Stimulated activated CD4-positive, alpha-beta T cell treated with anti-CD3 and anti-CD28 coated beads, Interleukin-4, amount 100 ng/mL, for 1 hour (primary cell): Measurements from ENCODE around the gene PCSK5.
"Not testable (repeated sequence)": the region's sequence is repeated elsewhere in the genome, so short reads cannot be mapped to it uniquely, and the experiment has no call there.

Experiments used
- DNase-seq: peaks from one replicate; pipeline ENCODE4 v3.0.0-alpha.2; 2020

PCSK5 gene

DNA sequence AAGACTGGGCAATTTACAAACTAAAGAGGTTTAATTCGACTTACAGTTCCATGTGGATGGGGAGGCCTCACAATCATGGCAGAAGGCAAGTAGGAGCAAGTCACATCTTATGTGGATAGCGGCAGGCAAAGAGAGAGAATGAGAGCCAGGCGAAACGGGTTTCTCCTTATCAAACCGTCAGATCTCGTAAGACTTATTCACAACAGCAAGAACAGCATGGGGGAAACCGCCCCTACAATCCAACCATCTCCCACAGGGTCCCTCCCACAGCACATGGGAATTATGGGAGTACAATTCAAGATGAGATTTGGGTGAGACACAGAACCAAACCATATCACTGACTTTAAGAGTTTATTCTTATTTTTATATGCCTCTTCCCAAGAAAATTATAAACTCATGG lies 443.5 kb downstream of the PCSK5 start:
- no peak for DNase-seq

DNA sequence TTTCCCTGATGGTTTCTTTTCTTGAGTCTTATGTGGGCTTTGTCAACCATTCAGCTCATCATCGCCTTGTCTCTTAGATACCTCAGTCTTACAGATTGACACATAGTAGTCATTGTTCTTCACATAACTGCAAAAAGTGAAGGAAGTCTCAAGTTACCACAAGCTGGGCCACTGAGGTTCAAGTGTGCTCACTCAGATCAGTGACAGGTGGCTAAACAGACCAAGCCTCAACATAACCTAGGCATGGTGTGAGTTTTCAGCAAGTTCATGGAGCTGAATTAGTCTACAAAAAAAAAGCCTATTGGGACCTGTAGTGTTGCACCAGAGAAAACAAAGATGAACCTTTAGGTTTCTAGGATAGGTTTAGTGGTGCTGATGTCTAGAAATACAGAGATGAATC lies 445.6 kb downstream of the PCSK5 start:
- no peak for DNase-seq

GRCh38 chr9:76338418-76338817 lies 447.9 kb downstream of the PCSK5 start:
- DNase-seq = no peak

- no peak for DNase-seq
These were observed 451.1 kb downstream of the PCSK5 start for GRCh38 chr9:76341616-76342015.

DNA sequence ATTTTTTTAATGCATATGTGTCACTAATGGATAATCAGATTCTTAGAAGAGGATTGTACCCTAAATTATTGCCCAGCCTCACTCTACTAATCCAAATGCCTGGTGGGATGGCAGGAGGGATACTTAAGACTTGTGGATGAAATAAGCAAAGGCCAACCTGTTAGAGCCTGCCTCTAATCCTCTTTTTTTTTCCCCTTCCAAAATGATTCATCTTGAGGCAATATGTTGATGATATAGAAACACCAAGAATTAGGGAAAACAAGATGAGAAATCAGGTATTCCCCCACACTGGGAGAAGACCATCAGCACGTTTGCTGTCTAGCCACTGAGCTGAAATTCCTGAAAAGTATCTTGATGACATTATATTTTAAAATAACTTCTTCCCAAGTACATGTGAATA lies 451.7 kb downstream of the PCSK5 start:
- DNase-seq = no peak

- no peak for DNase-seq
These were observed 452.4 kb downstream of the PCSK5 start for GRCh38 chr9:76342858-76343257.

DNA sequence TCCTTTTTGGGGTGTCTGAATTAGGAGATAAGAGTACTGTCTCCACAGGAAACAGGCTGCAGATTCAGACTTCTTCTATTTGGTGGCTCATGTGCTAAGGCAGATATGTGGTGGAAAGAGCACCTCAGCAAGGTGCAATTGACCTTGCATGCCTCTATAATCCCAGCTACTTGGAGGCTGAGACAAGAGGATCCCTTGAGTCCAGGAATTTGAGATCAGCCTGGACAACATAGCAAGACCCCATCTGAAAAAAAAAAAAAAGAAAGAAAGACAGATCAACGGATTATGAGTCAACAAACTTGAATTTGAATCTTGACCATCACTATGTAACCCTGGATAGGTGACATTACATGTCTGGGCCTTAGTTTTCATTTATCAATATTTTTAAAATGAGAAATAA lies 459.4 kb downstream of the PCSK5 start:
- DNase-seq = no peak

DNA sequence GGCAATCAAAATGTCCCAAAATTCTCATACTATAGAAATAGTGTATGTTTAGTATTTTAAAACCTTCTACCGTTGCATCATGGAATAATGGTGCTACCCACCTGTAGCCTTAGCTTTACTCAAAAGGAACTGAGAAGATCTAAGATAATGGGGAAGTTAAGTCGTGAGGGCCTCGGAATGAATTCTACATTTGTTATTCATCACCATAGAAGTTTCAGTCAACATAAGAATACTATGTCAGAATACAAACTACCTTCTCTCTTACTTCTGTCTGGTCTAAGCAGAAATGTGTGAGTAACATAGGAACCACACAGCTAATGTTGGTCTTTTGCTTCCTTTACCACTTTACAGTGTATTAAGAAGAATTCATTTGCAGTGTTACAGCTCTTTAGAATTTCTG lies 460.5 kb downstream of the PCSK5 start:
- DNase-seq = no peak

- DNase-seq = no peak
These were observed 461.6 kb downstream of the PCSK5 start for GRCh38 chr9:76352026-76352620.

- no peak for DNase-seq
These were observed 462.8 kb downstream of the PCSK5 start for GRCh38 chr9:76353280-76353679.

- DNase-seq = no peak
These were observed 463.7 kb downstream of the PCSK5 start for GRCh38 chr9:76354221-76354620.

- no peak for DNase-seq
These were observed 465.4 kb downstream of the PCSK5 start for GRCh38 chr9:76355886-76356285.

DNA sequence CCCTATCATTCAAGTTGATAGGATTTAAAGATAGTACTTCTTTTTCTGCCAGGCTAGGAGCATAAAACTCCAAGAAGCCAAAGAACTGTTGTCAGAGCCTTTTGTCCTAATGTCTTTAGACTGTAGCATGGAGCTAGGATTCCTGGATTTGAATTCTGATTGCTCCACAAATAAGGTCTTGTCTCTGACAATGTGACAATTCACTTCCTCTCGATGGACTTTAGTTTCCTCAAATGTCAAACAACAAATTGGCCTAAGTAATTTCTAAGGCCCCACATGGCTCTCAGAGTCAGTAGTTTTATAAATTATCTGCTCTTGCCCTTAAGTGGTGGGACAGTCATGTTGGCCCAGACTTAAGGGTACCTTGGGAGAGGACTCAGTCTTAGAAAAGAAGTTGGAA lies 467.1 kb downstream of the PCSK5 start:
- DNase-seq = no peak

- DNase-seq = no peak
These were observed 468.3 kb downstream of the PCSK5 start for GRCh38 chr9:76358628-76359280.

- no peak for DNase-seq
These were observed 468.9 kb downstream of the PCSK5 start for GRCh38 chr9:76359365-76359764.

- DNase-seq = no peak
These were observed 469.3 kb downstream of the PCSK5 start for GRCh38 chr9:76359766-76360165.

DNA sequence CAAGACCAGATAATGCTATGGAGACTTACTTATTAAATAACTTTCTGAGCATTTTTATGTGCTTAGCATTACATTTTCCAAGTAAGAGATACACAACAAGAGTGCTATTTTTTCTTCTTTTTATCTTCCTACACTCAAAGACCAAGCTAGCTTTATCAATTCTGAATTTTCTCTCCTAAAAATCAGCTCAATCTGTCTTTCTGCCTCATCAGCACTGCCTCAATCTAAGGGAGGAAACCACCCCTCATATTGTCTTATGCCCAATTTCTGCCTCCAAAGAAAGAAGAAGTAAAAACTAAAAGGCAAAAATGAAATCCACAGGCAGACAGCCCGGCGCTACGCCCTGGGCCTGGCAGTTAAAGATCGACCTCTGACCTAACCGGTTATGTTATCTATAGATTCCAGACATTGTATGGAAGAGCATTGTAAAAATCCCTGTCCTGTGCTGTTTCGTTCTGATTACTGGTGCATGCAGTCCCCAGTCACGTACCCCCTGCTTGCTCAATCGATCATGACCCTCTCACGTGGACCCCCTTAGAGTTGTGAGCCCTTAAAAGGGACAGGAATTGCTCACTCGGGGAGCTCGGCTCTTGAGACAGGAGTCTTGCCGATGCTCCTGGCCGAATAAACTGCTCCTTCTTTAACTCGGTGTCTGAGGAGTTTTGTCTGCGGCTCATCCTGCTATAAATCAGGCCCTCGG lies 472.0 kb downstream of the PCSK5 start:
- not testable (repeated sequence) for DNase-seq

- DNase-seq = no peak
These were observed 472.5 kb downstream of the PCSK5 start for GRCh38 chr9:76363032-76363395.

DNA sequence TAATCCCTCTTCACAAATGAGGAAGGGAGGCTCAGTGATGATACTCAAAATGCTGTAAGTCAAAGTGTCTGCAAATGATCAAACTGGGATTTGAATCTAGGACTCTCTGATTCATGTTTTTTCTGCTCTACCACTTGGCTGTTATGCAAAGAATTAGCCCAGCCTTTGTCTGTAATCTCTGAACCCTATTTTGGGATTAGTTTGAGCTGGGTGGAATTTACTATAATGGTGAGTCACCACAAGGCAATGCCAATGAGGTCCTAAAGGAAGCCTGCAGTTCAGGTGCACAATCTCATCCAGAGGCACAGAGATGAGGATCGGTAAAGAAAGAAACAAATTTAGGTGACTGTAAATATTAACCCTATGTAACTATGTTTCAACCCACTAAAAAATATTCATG lies 474.6 kb downstream of the PCSK5 start:
- no peak for DNase-seq

DNA sequence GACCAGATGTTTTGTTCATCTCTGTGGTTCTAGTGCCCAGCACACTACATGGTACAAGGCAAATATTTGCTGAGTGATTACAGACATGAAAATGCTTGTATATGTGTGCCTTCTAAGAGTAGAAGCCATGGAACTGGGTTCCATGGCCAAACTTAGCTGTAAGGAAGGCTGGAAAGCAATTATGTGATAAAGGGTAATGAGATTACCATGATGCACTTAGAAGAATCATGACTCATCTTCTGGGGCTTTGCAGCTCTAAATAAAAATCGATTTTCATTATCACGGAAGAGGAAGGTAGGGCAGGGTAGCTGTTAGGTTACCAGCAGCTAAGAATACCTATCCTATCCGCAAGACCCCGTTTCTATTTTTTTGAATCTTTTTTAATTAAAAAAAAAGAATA lies 475.8 kb downstream of the PCSK5 start:
- DNase-seq = no peak

- DNase-seq = no peak
These were observed 479.1 kb downstream of the PCSK5 start for GRCh38 chr9:76369583-76369982.

DNA sequence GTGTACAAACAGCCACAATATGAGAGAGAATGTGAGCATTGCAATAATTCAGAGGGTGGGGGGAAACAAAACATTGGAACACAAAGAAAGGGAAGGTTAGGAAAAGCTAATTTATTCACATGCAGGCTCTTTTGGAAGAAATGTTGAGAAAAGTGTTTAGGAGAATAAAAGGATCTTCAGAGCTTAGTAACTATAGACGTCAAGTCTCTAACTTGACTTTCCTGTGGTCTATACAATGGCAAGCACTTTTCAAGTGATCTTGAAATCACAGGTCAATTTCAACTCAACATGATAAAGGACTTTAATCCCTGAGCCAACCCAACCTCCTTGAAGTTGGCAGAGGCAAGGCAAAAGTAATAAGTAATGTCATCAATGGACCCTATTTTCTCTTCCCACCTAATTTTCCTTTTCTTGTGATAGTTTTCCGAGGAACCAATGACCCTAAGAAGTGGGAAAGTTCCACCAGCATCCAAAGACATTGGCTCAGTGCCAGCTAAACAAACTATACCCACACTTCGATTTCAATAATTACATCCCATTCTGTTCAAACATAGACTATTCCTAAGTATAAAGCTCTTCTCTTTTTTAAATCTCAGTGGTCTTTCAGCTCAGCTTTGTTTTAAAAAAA lies 480.0 kb downstream of the PCSK5 start:
- DNase-seq = no peak

- no peak for DNase-seq
These were observed 481.4 kb downstream of the PCSK5 start for GRCh38 chr9:76371901-76372300.

DNA sequence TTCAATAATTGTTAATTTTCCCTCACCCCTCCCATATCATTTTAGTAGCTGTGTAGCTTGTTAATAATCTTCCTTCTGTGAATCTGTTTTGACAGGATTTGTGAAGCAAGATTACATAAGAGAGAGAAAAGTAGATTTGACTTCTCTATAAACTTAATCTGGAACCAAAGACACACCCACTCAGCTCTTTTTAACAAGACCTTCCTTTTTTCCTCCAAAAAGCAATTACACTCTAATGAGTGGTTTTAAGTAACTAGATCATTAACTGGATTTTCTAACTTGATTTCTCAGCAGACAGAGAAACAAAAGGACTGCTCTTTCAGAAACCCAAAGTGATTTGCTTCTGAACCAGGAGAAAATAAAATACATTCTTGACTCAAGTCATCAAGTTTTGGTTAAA lies 481.9 kb downstream of the PCSK5 start:
- no peak for DNase-seq
